Colonic mucosa (tissue), 4 donors: ENCODE data around the gene REC114. TPM values are rescaled to one million over a fixed set of nuclear protein-coding genes. Genes with fewer than 3 reads are reported as not detected.

ENCODE experiments used
- DNase-seq: peaks from one replicate; pipeline ENCODE4 v3.0.0-alpha.2; 2020
- H3K27ac ChIP-seq: fragments of 200-600 bp; one replicate; pipeline ENCODE4 v1.8.0; 2021
- H3K27me3 ChIP-seq: fragments of 200-600 bp; one replicate; pipeline ENCODE4 v1.8.0; 2021
- H3K36me3 ChIP-seq: fragments of 200-600 bp; one replicate; pipeline ENCODE4 v1.8.0; 2021
- H3K4me1 ChIP-seq: fragments of 200-600 bp; one replicate; pipeline ENCODE4 v1.8.0; 2021; ENCODE audit warnings: mild to moderate bottlenecking
- H3K4me3 ChIP-seq: fragments of 200-600 bp; one replicate; pipeline ENCODE4 v1.8.0; 2021
- H3K9ac ChIP-seq, 2 donors: one replicate each; pipeline ENCODE4 v1.7.0; 2013; ENCODE audit warnings: control low read depth in 2 of 2, low read depth in 2 of 2, low read length in 2 of 2
- H3K9me3 ChIP-seq: fragments of 200-600 bp; one replicate; pipeline ENCODE4 v1.8.0; 2021
- intact Hi-C: fragments of 100-400 bp; cut with DNase I; formaldehyde crosslinking; loops from one replicate; pipeline ENCODE4 v1.14.1; 2022
- total RNA-seq, 2 donors: library from RNA; stranded (reverse); fragmentation: NEBNext Ultra II Directional in 1 of 2; extraction: Animal tissue kit (Norgen Biotek cat#: 25700) in 1 of 2; gene quantifications; one replicate each; pipeline ENCODE4 v1.2.1, GENCODE V29; 2021
- TF ChIP-seq, protein P1 (sequence below): fragments of 200-600 bp; IDR thresholded peaks from one replicate; pipeline ENCODE4 v1.8.0; 2022; ENCODE audit warnings: antibody characterized with exemption, mild to moderate bottlenecking
- donor health status: healthy.
- donor health status: DM: no; HTN: no; CAD: no.
- donor health status: DM: no; HTN: no; CAD: no.

REC114 gene
- total RNA-seq, 2 donors from 2014 or later: not detected

DNA sequence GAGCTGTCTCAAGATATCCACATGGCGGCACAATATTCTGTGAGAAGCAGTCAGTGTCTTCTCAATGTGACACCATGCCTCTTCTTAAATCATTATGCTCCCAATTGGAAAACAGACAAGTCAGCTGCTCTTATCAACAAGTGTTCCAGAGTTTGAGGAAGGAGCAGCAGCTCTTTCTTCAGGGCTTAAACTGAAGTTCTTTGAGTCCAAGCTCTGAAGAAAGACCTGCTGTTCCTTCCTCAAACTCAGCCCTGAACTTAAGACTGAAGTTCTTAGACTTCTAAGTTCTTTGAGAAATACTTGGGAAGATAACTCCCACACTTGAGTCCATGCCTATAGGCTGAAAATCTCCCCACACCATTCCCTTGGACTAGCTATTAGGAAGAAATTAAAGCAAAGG lies 146.8 kb downstream of the REC114 start:
- H3K36me3 ChIP-seq: peaks cover 11% of the 10 kb centered on the region
- no peaks in the 10 kb centered on the region for H3K9me3 ChIP-seq
- TF ChIP-seq, protein P1, sequence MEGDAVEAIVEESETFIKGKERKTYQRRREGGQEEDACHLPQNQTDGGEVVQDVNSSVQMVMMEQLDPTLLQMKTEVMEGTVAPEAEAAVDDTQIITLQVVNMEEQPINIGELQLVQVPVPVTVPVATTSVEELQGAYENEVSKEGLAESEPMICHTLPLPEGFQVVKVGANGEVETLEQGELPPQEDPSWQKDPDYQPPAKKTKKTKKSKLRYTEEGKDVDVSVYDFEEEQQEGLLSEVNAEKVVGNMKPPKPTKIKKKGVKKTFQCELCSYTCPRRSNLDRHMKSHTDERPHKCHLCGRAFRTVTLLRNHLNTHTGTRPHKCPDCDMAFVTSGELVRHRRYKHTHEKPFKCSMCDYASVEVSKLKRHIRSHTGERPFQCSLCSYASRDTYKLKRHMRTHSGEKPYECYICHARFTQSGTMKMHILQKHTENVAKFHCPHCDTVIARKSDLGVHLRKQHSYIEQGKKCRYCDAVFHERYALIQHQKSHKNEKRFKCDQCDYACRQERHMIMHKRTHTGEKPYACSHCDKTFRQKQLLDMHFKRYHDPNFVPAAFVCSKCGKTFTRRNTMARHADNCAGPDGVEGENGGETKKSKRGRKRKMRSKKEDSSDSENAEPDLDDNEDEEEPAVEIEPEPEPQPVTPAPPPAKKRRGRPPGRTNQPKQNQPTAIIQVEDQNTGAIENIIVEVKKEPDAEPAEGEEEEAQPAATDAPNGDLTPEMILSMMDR: no peak
- no peak overlapping the region for H3K27ac ChIP-seq
- H3K4me1 ChIP-seq: peaks cover 3% of the 10 kb centered on the region
- intact Hi-C loops: no loop called here
- no peaks in the 10 kb centered on the region for H3K27me3 ChIP-seq
- H3K9ac ChIP-seq: no peak overlapping the region
- H3K4me3 ChIP-seq: no peak overlapping the region
- DNase-seq: no peak

DNA sequence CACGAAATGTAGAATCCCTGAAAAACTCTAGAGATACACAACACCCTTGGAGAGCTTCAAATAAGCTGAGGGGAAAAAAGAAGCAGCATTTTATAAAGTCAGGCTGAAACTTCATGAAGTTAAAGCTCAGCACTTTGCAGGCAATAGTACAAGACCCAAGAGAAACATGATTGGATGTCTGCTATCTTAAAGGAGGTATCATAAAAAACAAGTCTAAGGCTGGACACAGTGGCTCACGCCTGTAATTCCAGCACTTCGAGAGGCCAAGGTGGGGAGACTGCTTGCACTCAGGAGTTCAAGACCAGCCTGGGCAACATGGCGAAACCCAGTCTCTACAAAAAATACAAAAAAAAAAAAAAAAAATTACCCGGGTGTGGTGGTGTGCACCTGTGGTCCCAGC lies 147.3 kb downstream of the REC114 start:
- Histone ChIP-seq H3K27ac (no peak overlapping the region), H3K4me3 (no peak overlapping the region), H3K9me3 (no peaks in the 10 kb centered on the region), H3K27me3 (no peaks in the 10 kb centered on the region), H3K4me1 (peaks cover 3% of the 10 kb centered on the region), H3K9ac (no peak overlapping the region), H3K36me3 (peaks cover 11% of the 10 kb centered on the region)
- no peak for DNase-seq
- intact Hi-C loops: no loop called here
- TF ChIP-seq, protein P1: no peak

DNA sequence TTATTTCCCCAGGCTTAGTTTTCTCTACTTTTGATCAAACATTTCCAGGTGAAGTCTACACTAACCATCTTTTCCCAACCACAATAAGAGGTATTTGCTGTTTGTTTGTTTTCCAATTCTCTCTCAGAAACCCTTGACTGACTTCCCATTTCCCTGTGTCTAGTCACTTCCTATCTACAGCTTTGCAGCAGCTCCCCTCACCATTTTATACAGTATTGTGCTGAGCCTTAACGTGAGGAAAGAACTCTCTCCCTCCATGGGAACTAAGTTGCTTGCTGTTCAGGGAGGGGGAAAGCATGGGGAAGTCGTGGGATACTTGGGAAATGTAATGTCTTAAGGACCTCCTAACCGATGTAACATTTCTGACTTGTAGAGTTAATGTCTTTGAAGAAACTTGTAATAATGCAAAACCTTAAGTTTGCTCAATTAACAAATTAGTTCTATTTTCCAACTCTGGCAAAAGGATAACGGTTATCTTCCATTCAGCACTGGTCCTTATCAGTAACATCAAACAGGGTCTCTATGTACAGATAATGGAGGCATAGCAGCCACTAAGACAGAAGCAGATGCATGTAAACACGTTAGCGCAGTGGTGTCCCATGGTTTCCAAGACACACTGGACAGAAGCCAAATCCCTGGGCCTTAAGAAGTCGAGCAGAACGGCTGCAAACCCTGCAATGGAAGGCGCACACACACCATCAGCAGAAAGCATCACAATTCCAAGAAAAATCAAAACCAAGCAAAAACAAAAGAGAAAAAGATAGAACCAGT lies 150.5 kb downstream of the REC114 start:
- Histone ChIP-seq H3K36me3 (peaks cover 4% of the 10 kb centered on the region), H3K9ac (no peak overlapping the region), H3K4me1 (peaks cover 3% of the 10 kb centered on the region), H3K4me3 (no peak overlapping the region), H3K27me3 (no peaks in the 10 kb centered on the region), H3K27ac (no peak overlapping the region), H3K9me3 (no peaks in the 10 kb centered on the region)
- no peak for DNase-seq
- TF ChIP-seq, protein P1: no peak
- intact Hi-C loops: no loop called here

DNA sequence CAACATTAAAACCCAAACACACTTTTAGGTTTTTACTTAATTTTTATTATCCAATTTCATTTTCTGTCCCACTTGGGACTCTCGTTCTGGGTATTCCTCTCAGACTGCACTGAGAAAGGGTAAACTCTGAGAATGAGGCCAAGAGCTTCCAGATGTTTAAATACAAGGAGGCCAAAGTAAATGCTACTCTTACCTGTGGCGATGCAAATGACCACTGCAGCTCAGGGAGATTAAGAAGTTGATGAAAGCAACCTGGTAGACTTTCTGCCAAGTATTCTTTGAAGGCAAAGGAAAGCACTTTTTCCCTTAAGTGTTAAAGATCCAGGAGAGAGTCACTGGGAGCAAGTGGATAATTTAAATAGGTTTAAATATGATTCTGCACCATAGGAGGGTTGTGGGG lies 151.1 kb downstream of the REC114 start:
- peaks cover 4% of the 10 kb centered on the region for H3K36me3 ChIP-seq
- H3K9me3 ChIP-seq: no peaks in the 10 kb centered on the region
- peaks cover 3% of the 10 kb centered on the region for H3K4me1 ChIP-seq
- no peak overlapping the region for H3K4me3 ChIP-seq
- TF ChIP-seq, protein P1: no peak
- H3K27ac ChIP-seq: no peak overlapping the region
- H3K9ac ChIP-seq: no peak overlapping the region
- DNase-seq: no peak
- H3K27me3 ChIP-seq: no peaks in the 10 kb centered on the region
- intact Hi-C loops: no loop called here

DNA sequence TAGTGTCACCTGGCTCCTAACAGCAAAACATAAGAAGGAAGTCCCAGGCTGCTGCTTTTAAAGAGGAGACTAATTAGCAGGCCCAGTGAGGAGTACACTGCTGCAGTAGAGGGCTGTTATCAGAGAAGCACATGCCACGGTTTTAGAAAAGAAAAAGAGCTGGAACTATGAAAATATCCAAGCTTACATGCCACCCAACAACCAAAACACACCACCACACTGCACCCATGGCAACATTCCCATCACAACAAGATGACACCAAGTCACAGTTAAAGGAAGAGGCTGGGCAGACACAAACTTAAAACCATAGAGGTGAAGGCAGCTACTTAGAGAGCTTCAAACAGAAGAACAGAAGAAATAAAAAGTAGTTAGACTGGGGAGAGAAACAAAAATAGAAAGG lies 153.2 kb downstream of the REC114 start:
- H3K4me3 ChIP-seq: no peak overlapping the region
- no peaks in the 10 kb centered on the region for H3K36me3 ChIP-seq
- no peak overlapping the region for H3K9ac ChIP-seq
- no peaks in the 10 kb centered on the region for H3K9me3 ChIP-seq
- peaks cover 11% of the 10 kb centered on the region for H3K4me1 ChIP-seq
- DNase-seq: no peak
- H3K27ac ChIP-seq: no peak overlapping the region
- TF ChIP-seq, protein P1: no peak
- H3K27me3 ChIP-seq: no peaks in the 10 kb centered on the region
- intact Hi-C loops: no loop called here
